T-helper 9 cell (primary cell): ENCODE measurements around the gene CES2.
"Not testable (repeated sequence)": the region's sequence is repeated elsewhere in the genome, so short reads cannot be mapped to it uniquely, and the experiment has no call there.

ENCODE experiments used
- DNase-seq: peaks from one replicate; pipeline ENCODE4 v3.0.0-alpha.2; 2020

CES2 gene

GRCh38 chr16:66983033-66983432 lies 47.7 kb downstream of the CES2 start:
- no peak for DNase-seq

GRCh38 chr16:66984892-66985311 lies 49.6 kb downstream of the CES2 start:
- DNase-seq = no peak

GRCh38 chr16:66986559-66986958 lies 51.2 kb downstream of the CES2 start:
- no peak for DNase-seq

GRCh38 chr16:66988197-66988788 lies 53.0 kb downstream of the CES2 start, which contains the start of gene CES4A:
TSS of gene CES4A (plus strand) at chr16:66988589. CDS start at chr16:66988773, 184 bp downstream.
- DNase-seq = no peak

GRCh38 chr16:66991545-66992077 lies 56.3 kb downstream of the CES2 start:
- DNase-seq = no peak

GRCh38 chr16:66993558-66993957 lies 58.2 kb downstream of the CES2 start:
- DNase-seq = not testable (repeated sequence)
